Upper lobe of left lung (tissue), 4 donors: ENCODE measurements around the gene FAM83C.

Source experiments
- CTCF ChIP-seq, 6 experiments: fragments of 450-650 bp in 4 of 6; fragments of 200-600 bp in 2 of 6; sonication (generic) in 2 of 6; IDR thresholded peaks; one replicate each; pipeline ENCODE4 v1.5.1; 2016 to 2019; ENCODE audit warnings: antibody characterized with exemption in 6 of 6
- EP300 ChIP-seq, 4 donors: sonication (generic); formaldehyde crosslinking; IDR thresholded peaks; one replicate each; pipeline ENCODE4 v1.5.1; 2017; ENCODE audit warnings: antibody characterized with exemption in 4 of 4, control low read depth in 2 of 4

- TF ChIP-seq EP300 (IDR thresholded peaks at IDR 0.05): no peak
- TF ChIP-seq CTCF (IDR thresholded peaks at IDR 0.05): no peak
These were observed 23.9 kb upstream of the FAM83C start for GRCh38 chr20:35316086-35316485.
